Aortic smooth muscle cell (primary cell): Measurements from ENCODE around the gene VSIG2. TPM values are rescaled to one million over a fixed set of nuclear protein-coding genes. Genes with fewer than 3 reads are reported as not detected.

Source experiments
- total RNA-seq: library from RNA; depleted of rRNA; stranded (reverse); fragments of >200 nt; gene quantifications from 2 replicates; pipeline ENCODE4 v1.2.3, GENCODE V29; 2014

VSIG2 gene
- total RNA-seq: 0.06 and 0.13 TPM in 2 replicates

GRCh38 chr11:124751741-124752470 lies at the start of gene VSIG2:
TSS of gene VSIG2 (minus strand) at chr11:124752255. CDS start at chr11:124752137, 118 bp downstream.

GRCh38 chr11:124800226-124800929 lies 48.3 kb upstream of the VSIG2 start, which contains the start of gene MSANTD2:
TSS of gene MSANTD2 (minus strand) at chr11:124800406. CDS start at chr11:124800380, 26 bp downstream.

GRCh38 chr11:124762105-124762623 lies 10.1 kb upstream of the VSIG2 start, which contains the start of gene ESAM:
TSS of gene ESAM (minus strand) at chr11:124762290. CDS start at chr11:124762154, 136 bp downstream.

GRCh38 chr11:124739479-124740276 lies 12.4 kb downstream of the VSIG2 start, which contains the start of gene NRGN:
TSS of gene NRGN (plus strand) at chr11:124739942. CDS start at chr11:124740085, 143 bp downstream.

Other genes starting within 250 kb of the VSIG2 start
- not detected in 2 replicates for gene OR8B12, start 208.6 kb downstream of the VSIG2 start, total RNA-seq
- not detected in 2 replicates for gene OR8A1, start 182.3 kb downstream of the VSIG2 start, total RNA-seq
- gene PANX3, start 140.8 kb downstream of the VSIG2 start, total RNA-seq: not detected in 2 replicates
- gene TBRG1, start 129.4 kb downstream of the VSIG2 start, total RNA-seq: 20.7 and 22.6 TPM in 2 replicates
- gene SIAE, start 78.5 kb downstream of the VSIG2 start, total RNA-seq: 16.8 and 21.9 TPM in 2 replicates
- 16.4 and 20.3 TPM in 2 replicates for gene SPA17, start 78.4 kb downstream of the VSIG2 start, total RNA-seq
- gene NRGN, start 12.3 kb downstream of the VSIG2 start, total RNA-seq: 0.40 and 1.1 TPM in 2 replicates
- gene ESAM, start 10.0 kb upstream of the VSIG2 start, total RNA-seq: 7.0 and 13.6 TPM in 2 replicates
- gene MSANTD2, start 48.2 kb upstream of the VSIG2 start, total RNA-seq: 5.9 and 7.4 TPM in 2 replicates
- 2.5 and 2.7 TPM in 2 replicates for gene ROBO3, start 113.2 kb upstream of the VSIG2 start, total RNA-seq
- gene ROBO4, start 145.6 kb upstream of the VSIG2 start, total RNA-seq: 1.9 and 3.6 TPM in 2 replicates
- not detected in 2 replicates for gene HEPN1, start 167.0 kb upstream of the VSIG2 start, total RNA-seq
- gene HEPACAM, start 183.8 kb upstream of the VSIG2 start, total RNA-seq: not detected in 2 replicates
- 1.4 and 1.7 TPM in 2 replicates for gene CCDC15, start 201.9 kb upstream of the VSIG2 start, total RNA-seq